Type B pancreatic cell (in vitro differentiated cells): ENCODE data around the gene EIF2AK3. TPM values are rescaled to one million over a fixed set of nuclear protein-coding genes. Genes with fewer than 3 reads are reported as not detected.
A peak's percentile ranks its signal among the peaks of the same experiment; 100 is the strongest.

Experiments used
- DNase-seq: peaks from one replicate; pipeline ENCODE4 v3.0.0; 2021; ENCODE audit warnings: mixed read lengths; ENCODE audit not compliant: unreplicated experiment; ENCODE audit errors: extremely low spot score
- H3K27ac Mint-ChIP-seq: 2 replicates; pipeline ENCODE4 v1.8.0; 2021; ENCODE audit warnings: mild to moderate bottlenecking, mixed read lengths
- H3K27me3 Mint-ChIP-seq: 2 replicates; pipeline ENCODE4 v1.8.0; 2021; ENCODE audit warnings: mixed read lengths
- H3K36me3 Mint-ChIP-seq: 2 replicates; pipeline ENCODE4 v1.8.0; 2021; ENCODE audit warnings: mixed read lengths
- H3K4me1 Mint-ChIP-seq: one replicate; pipeline ENCODE4 v1.8.0; 2021; ENCODE audit warnings: mixed read lengths; ENCODE audit not compliant: unreplicated experiment
- H3K4me3 Mint-ChIP-seq: 2 replicates; pipeline ENCODE4 v1.8.0; 2021; ENCODE audit warnings: mild to moderate bottlenecking, mixed read lengths
- H3K9me3 Mint-ChIP-seq: 2 replicates; pipeline ENCODE4 v1.8.0; 2021; ENCODE audit warnings: mixed read lengths
- total RNA-seq: library from RNA; stranded (reverse); gene quantifications from 2 replicates; pipeline ENCODE4 v1.2.1, GENCODE V29; 2021; ENCODE audit warnings: low replicate concordance
- TF ChIP-seq, protein P1 (sequence below): fragments of 200-600 bp; sonication (generic); conservative IDR thresholded peaks from 2 replicates; pipeline ENCODE4 v1.5.0; 2021; ENCODE audit warnings: antibody characterized with exemption, mild to moderate bottlenecking

EIF2AK3 gene
- total RNA-seq, 1 donor from 2014 or later = 22.9 TPM

DNA sequence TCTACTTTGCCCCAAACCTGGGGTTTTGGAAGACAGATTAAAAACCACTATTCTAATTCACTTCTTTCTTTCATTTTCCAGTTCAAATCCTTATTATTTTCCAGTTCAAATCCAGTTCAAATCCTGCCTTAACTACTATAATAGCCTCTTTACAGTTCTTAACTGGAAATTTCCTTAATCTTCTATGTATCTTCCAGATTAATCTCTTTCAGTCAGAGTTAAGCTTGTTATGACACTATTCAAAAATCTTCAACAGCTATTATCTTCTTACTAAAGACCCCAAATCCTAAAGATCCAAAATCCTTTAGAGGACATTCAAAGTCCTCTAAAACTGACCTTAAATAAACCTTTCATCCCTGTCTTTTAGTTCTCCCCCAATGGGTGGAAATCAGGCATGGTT, 30.1 kb downstream of the EIF2AK3 start:
- TF ChIP-seq, protein P1, sequence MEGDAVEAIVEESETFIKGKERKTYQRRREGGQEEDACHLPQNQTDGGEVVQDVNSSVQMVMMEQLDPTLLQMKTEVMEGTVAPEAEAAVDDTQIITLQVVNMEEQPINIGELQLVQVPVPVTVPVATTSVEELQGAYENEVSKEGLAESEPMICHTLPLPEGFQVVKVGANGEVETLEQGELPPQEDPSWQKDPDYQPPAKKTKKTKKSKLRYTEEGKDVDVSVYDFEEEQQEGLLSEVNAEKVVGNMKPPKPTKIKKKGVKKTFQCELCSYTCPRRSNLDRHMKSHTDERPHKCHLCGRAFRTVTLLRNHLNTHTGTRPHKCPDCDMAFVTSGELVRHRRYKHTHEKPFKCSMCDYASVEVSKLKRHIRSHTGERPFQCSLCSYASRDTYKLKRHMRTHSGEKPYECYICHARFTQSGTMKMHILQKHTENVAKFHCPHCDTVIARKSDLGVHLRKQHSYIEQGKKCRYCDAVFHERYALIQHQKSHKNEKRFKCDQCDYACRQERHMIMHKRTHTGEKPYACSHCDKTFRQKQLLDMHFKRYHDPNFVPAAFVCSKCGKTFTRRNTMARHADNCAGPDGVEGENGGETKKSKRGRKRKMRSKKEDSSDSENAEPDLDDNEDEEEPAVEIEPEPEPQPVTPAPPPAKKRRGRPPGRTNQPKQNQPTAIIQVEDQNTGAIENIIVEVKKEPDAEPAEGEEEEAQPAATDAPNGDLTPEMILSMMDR = no peak
- H3K4me1 Mint-ChIP-seq = peaks cover 18% of the 10 kb centered on the region
- H3K36me3 Mint-ChIP-seq = peaks cover 7% of the 10 kb centered on the region
- no peak overlapping the region for H3K27ac Mint-ChIP-seq
- DNase-seq = no peak
- H3K27me3 Mint-ChIP-seq = no peaks in the 10 kb centered on the region
- no peak overlapping the region for H3K4me3 Mint-ChIP-seq
- no peaks in the 10 kb centered on the region for H3K9me3 Mint-ChIP-seq

DNA sequence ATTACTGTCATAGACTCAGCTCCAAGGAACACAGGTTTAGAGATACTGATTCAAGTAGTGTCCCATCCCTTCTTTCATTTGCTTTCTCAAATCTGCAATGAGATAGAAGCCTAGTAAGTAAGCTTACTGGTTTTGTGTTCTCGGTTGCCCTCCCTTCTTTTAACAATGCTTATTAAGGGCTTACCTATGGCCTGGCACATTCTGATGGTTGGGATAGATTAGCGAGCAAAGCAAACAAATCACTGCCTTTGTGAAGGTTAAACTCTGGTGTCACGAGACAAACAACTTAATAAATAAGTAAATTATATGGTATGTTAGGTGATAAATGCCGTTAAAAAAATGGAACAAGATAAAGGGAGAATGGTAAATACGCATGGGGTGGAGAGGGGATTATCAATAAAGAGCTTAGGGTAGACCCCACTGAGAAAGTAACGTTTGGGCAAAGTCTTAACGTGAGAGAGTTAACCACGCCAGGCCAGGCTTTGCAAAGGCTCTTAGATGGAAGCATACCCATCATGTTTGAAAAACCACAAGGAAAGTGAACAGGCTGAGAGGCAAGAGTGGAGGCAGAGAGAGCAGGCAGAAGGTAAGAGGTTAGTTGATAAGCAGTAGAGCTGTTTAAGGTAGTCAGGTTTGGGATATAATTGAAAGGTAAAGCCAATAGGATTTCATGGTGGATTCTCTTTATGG, 31.0 kb downstream of the EIF2AK3 start:
- H3K4me3 Mint-ChIP-seq = no peak overlapping the region
- H3K4me1 Mint-ChIP-seq = peaks cover 17% of the 10 kb centered on the region
- no peaks in the 10 kb centered on the region for H3K9me3 Mint-ChIP-seq
- TF ChIP-seq, protein P1 = no peak
- H3K27me3 Mint-ChIP-seq = no peaks in the 10 kb centered on the region
- no peak for DNase-seq
- peak overlapping the region; percentile 20 for H3K27ac Mint-ChIP-seq
- H3K36me3 Mint-ChIP-seq = peaks cover 9% of the 10 kb centered on the region

DNA sequence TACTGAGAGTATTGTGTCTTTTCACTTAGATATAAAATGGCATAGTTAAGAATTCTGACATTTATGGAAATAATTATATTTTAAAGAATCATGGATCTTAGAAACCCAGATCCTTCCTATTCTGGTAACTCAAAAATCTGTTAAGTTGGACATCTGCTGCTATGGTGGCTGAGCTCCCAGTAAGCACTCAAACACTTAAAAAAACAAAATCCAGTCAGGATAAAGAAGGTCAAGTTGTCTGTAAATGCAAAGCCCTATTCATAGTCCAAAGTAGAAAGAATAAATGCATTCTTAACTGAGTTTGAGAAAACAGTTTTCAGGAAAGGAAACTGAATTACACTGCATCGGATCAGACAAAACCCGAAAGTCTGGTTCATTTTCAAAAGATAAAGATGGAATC, 35.6 kb downstream of the EIF2AK3 start:
- H3K27me3 Mint-ChIP-seq = no peaks in the 10 kb centered on the region
- TF ChIP-seq, protein P1 = no peak
- H3K27ac Mint-ChIP-seq = no peak overlapping the region
- H3K36me3 Mint-ChIP-seq = peaks cover 19% of the 10 kb centered on the region
- H3K4me3 Mint-ChIP-seq = no peak overlapping the region
- peaks cover 4% of the 10 kb centered on the region for H3K4me1 Mint-ChIP-seq
- no peak for DNase-seq
- H3K9me3 Mint-ChIP-seq = no peaks in the 10 kb centered on the region

DNA sequence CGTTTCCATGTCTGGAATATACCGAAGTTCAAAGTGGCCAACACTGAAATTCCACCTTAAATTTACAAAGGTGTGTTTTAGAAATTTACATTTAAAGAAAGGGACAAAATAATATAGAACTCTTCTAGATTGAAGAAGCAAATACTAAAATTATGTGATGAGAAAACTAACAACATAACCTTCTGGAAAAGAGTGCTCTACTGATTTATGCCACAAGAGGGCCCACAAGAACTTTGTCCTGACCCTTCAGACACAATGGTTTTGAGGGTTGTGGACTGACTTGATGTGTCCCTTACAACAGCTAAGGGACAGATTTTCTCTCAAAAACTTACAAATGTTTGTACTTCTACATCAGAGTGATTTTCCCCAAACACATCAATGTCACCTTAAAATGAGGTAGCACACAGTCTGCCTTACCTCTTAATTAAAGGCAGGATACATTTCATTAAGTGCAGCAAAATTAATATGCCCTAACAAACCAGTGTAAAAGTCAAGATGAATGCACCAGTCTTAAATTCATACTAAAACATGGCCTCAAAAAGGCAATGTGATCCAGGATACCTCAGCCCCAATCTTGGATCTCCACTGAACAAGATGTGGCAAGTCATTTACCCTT, 36.2 kb downstream of the EIF2AK3 start:
- H3K27me3 Mint-ChIP-seq = no peaks in the 10 kb centered on the region
- peak overlapping the region; percentile 63 for H3K27ac Mint-ChIP-seq
- TF ChIP-seq, protein P1 = peak; percentile 86
- H3K4me1 Mint-ChIP-seq = no peaks in the 10 kb centered on the region
- H3K4me3 Mint-ChIP-seq = no peak overlapping the region
- H3K36me3 Mint-ChIP-seq = peaks cover 19% of the 10 kb centered on the region
- no peaks in the 10 kb centered on the region for H3K9me3 Mint-ChIP-seq
- DNase-seq = no peak

DNA sequence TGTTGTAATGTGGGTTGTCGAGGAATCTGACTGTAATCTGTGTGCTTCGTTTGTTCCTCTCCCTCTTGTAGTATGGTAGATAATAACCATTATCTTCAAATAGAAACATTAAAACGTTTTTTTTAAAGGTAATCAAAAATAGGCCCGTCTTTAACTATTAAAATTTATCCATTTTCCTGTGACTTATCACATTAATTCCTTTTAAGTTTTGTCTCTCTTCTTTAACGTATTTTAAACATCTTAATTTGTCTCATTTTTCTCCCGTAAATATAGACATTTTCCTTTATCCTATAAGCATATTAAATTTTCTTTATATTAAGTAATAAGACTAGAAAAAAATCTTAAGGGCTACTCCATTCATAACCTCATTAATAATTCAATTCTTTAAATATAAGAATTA, 41.3 kb downstream of the EIF2AK3 start:
- H3K27me3 Mint-ChIP-seq = no peaks in the 10 kb centered on the region
- peaks cover 20% of the 10 kb centered on the region for H3K36me3 Mint-ChIP-seq
- no peak for DNase-seq
- TF ChIP-seq, protein P1 = no peak
- no peaks in the 10 kb centered on the region for H3K9me3 Mint-ChIP-seq
- no peak overlapping the region for H3K4me3 Mint-ChIP-seq
- no peaks in the 10 kb centered on the region for H3K4me1 Mint-ChIP-seq
- no peak overlapping the region for H3K27ac Mint-ChIP-seq
